HepG2 (cell line): ENCODE results near the gene ATRN. TPM values are rescaled to one million over a fixed set of nuclear protein-coding genes. Genes with fewer than 3 reads are reported as not detected.

Source experiments
- ATAC-seq: fragments of 200-7000 bp; cut with Tn5 transposase; 3 replicates; pipeline ENCODE4 v1.9.1; 2020; ENCODE audit warnings: mild to moderate bottlenecking, moderate library complexity
- BruUV-seq: library from RNA; stranded (reverse); fragments of 400-500 nt; replicated peaks from 2 replicates; lab custom pipeline; 2021; lab: Mats Ljungman, UMichigan
- CTCF ChIA-PET: fragments of 300-600 bp; formaldehyde crosslinking; extraction: SDS; loops from one replicate; lab custom pipeline; 2021; ENCODE audit warnings: low total read pairs, inconsistent platforms, low intra/inter-chr PET ratio; lab: Yijun Ruan, JAX
- POLR2A ChIA-PET: fragments of 350-600 bp; sonication (Branson Sonifier 250); formaldehyde crosslinking; loops from one replicate; lab custom pipeline; 2020; ENCODE audit warnings: antibody characterized with exemption, inconsistent platforms; lab: Yijun Ruan, JAX
- DNase-seq: peaks from one replicate; pipeline ENCODE4 v3.0.0-alpha.2; 2015; ENCODE audit warnings: low spot score
- FAIRE-seq: peaks from 3 replicates; lab custom pipeline; 2011; peaks lifted over from hg19 to GRCh38; lab: Jason Lieb, UNC
- H2AFZ ChIP-seq: one replicate; pipeline ENCODE4 v1.6.1; 2011; ENCODE audit warnings: low read length, inconsistent platforms
- H3K27ac ChIP-seq: fragments of 300-600 bp; 3 replicates; pipeline ENCODE4 v1.8.0; 2011; ENCODE audit warnings: mixed run types, mild to moderate bottlenecking, mixed read lengths, low read length, inconsistent platforms; ENCODE audit not compliant: insufficient read depth; ENCODE audit errors: extremely low read length
- H3K27me3 ChIP-seq, 2 experiments: fragments of 200-600 bp in 1 of 2; 2 replicates in 1 of 2; 3 replicates in 1 of 2; pipeline versions ENCODE4 v1.6.0 to v1.8.0; 2011; ENCODE audit warnings: low read length in 2 of 2, mild to moderate bottlenecking in 2 of 2, moderate library complexity in 2 of 2, inconsistent platforms in 1 of 2; ENCODE audit not compliant: insufficient read depth in 2 of 2, control insufficient read depth in 1 of 2
- H3K36me3 ChIP-seq, 2 experiments: fragments of 200-600 bp in 1 of 2; replicated peaks in 1 of 2; 2 replicates in 1 of 2; 3 replicates in 1 of 2; pipeline versions ENCODE4 v1.5.1 to v1.8.0; 2011; ENCODE audit warnings: low read length in 2 of 2, inconsistent platforms in 1 of 2; ENCODE audit not compliant: insufficient read depth in 2 of 2, control insufficient read depth in 1 of 2
- H3K4me1 ChIP-seq: 2 replicates; pipeline ENCODE4 v1.5.1; 2012; ENCODE audit warnings: low read length, inconsistent platforms; ENCODE audit not compliant: insufficient read depth
- H3K4me2 ChIP-seq: 2 replicates; pipeline ENCODE4 v1.6.0; 2011; ENCODE audit warnings: low read depth, low read length, inconsistent platforms
- H3K4me3 ChIP-seq, 3 experiments: fragments of 200-600 bp in 1 of 3; sonication (generic), shearing (Covaris generic) in 1 of 3; replicated peaks in 1 of 3; 2 replicates each; pipeline ENCODE4 v1.5.1; 2011 to 2016; ENCODE audit warnings: low read length in 3 of 3, inconsistent platforms in 2 of 3, low read depth in 2 of 3, mild to moderate bottlenecking in 2 of 3, control low read depth in 1 of 3, mixed read lengths in 1 of 3; ENCODE audit not compliant: insufficient read depth in 1 of 3
- H3K79me2 ChIP-seq: one replicate; pipeline ENCODE4 v1.6.1; 2011; ENCODE audit warnings: low read length, inconsistent platforms; ENCODE audit not compliant: insufficient read depth
- H3K9ac ChIP-seq: 2 replicates; pipeline ENCODE4 v1.6.0; 2011; ENCODE audit warnings: mild to moderate bottlenecking, low read depth, low read length, inconsistent platforms; ENCODE audit not compliant: insufficient read depth
- H3K9me3 ChIP-seq: 2 replicates; pipeline ENCODE4 v1.5.1; 2012; ENCODE audit warnings: mild to moderate bottlenecking, low read length
- H4K20me1 ChIP-seq: 2 replicates; pipeline ENCODE4 v1.6.0; 2011; ENCODE audit warnings: inconsistent platforms, mild to moderate bottlenecking, low read length, moderate library complexity; ENCODE audit not compliant: insufficient read depth
- ADNP ChIP-seq: sonication (generic); formaldehyde crosslinking; IDR thresholded peaks from 2 replicates; pipeline ENCODE4 v1.4.0; 2020; ENCODE audit warnings: missing genetic modification reagents
- HIC2 ChIP-seq: sonication (generic); formaldehyde crosslinking; IDR thresholded peaks from 2 replicates; pipeline ENCODE4 v1.9.0; 2022; ENCODE audit warnings: low read depth, missing genetic modification reagents
- TEAD3 ChIP-seq: optimal IDR thresholded peaks from 2 replicates; pipeline ENCODE3; 2016; ENCODE audit warnings: borderline replicate concordance
- THAP8 ChIP-seq: sonication (generic); formaldehyde crosslinking; IDR thresholded peaks from 2 replicates; pipeline ENCODE4 v1.5.1; 2020; ENCODE audit warnings: missing genetic modification reagents, mild to moderate bottlenecking, borderline replicate concordance
- TOPORS ChIP-seq: sonication (generic); formaldehyde crosslinking; IDR thresholded peaks from 2 replicates; pipeline ENCODE4 v1.8.0; 2023; ENCODE audit warnings: mild to moderate bottlenecking, missing genetic modification reagents
- ZNF44 ChIP-seq: sonication (generic); formaldehyde crosslinking; IDR thresholded peaks from 2 replicates; pipeline ENCODE4 v1.5.1; 2020; ENCODE audit warnings: mild to moderate bottlenecking, missing genetic modification reagents
- ZNF746 ChIP-seq: sonication (generic); formaldehyde crosslinking; IDR thresholded peaks from 2 replicates; pipeline ENCODE4 v1.8.0; 2022; ENCODE audit warnings: mild to moderate bottlenecking, missing genetic modification reagents
- WGBS: methylation state at CpG from one replicate; pipeline ENCODE4 v1.1.6; 2017; ENCODE audit warnings: low lambda C conversion rate; 5-methylcytosine and 5-hydroxymethylcytosine counted together
- in situ Hi-C: cut with HindIII; loops from 2 replicates; pipeline ENCODE4 v1.10.0; 2017; ENCODE audit warnings: low pct_unique_long_range_greater_than_20kb; ENCODE audit not compliant: extremely low pct_ligation_motif_present
- intact Hi-C: fragments of 100-400 bp; cut with micrococcal nuclease; formaldehyde crosslinking; loops from one replicate; pipeline ENCODE4 v1.10.0; 2022; ENCODE audit not compliant: unreplicated experiment
- polyA plus RNA-seq, 8 experiments: library from polyadenylated mRNA; depleted of rRNA in 3 of 8; stranded (reverse) in 7 of 8; unstranded in 1 of 8; fragments of >200 nt; fragmentation: Illumina TruSeq in 4 of 8; extraction: Trizol in 4 of 8; gene quantifications; 2 replicates each; pipeline versions ENCODE4 v1.2.1 to v1.2.3, GENCODE V29; 2011 to 2016; ENCODE audit warnings: low read depth in 4 of 8, missing spikeins in 1 of 8, mixed read lengths in 1 of 8; ENCODE audit not compliant: insufficient read depth in 1 of 8
- total RNA-seq, 5 experiments: library from RNA; depleted of rRNA; stranded (reverse); fragments of >200 nt; fragmentation: Illumina TruSeq; extraction: Trizol; gene quantifications; 2 replicates each; pipeline ENCODE4 v1.2.3, GENCODE V29; 2016; ENCODE audit warnings: low read depth in 1 of 5
- TF ChIP-seq, protein P1 (sequence below): sonication (generic); formaldehyde crosslinking; IDR thresholded peaks from 2 replicates; pipeline ENCODE4 v1.5.1; 2020; ENCODE audit warnings: mild to moderate bottlenecking, missing genetic modification reagents, moderate library complexity

Gene ATRN
- total and polyA plus RNA-seq, 2 of the 13 experiments (the other 11 are each of a cell fraction or from before 2014, with no cell fraction given) = 44.2 to 81.1 TPM

DNA sequence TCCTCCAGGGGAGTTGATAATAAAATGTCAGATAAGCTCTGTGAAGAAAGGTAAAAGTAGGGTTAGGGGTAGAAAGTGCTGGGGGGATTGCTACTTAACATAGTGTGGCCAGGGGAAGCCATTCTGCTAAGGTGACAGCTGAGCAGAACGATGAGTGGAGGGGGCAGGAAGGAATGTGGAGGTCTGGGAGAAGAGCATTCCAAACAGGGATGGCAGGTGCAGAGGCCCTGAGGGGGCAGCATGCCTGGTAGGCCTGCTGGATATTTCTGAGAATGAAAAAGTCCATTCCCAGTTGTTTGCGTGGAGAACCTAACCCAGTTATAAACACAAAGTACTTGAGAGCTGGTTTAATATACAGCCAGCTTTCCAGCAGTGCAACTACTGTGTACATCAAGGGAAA is 183.1 kb downstream of the ATRN start:
- no peaks in the 10 kb centered on the region for H3K9me3 ChIP-seq
- H3K4me1 ChIP-seq = peaks cover 37% of the 10 kb centered on the region
- no TSS peak for BruUV-seq
- WGBS = 3% methylated on average over 2 of the region's 2 CpGs
- peaks cover 2 to 8% of the 10 kb centered on the region in 2 experiments; a peak in 2 of 5 replicates for H3K36me3 ChIP-seq
- no peak overlapping the region for H3K27ac ChIP-seq
- TF ChIP-seq TEAD3 (CRISPR knock-in tag) (peak; percentile 28), ZNF44 (no peak), ZNF746 (CRISPR knock-in tag) (0 out of 2 replicates have a peak, but pooled peaks have one; percentile 30), TOPORS (CRISPR knock-in tag) (0 out of 2 replicates have a peak, but pooled peaks have one; percentile 39)
- TF ChIP-seq, all 625 proteins: peak for 3
- no peaks in the 10 kb centered on the region for H3K79me2 ChIP-seq
- ATAC-seq = peak; percentile 3; the same call in 2 of the 3 replicates
- FAIRE-seq = no peak
- in situ Hi-C loops (no loop called here), intact Hi-C loops (no loop called here)
- peak overlapping the region; percentile 18; the same call in 1 of the 2 replicates for H3K4me2 ChIP-seq
- H2AFZ ChIP-seq = no peak overlapping the region
- H3K9ac ChIP-seq = no peak overlapping the region
- ChIA-PET POLR2A (no interaction called here), CTCF (no interaction called here)
- H4K20me1 ChIP-seq = no peaks in the 10 kb centered on the region
- no peaks in the 10 kb centered on the region for H3K27me3 ChIP-seq
- no peak overlapping the region for H3K4me3 ChIP-seq
- no peak for DNase-seq

DNA sequence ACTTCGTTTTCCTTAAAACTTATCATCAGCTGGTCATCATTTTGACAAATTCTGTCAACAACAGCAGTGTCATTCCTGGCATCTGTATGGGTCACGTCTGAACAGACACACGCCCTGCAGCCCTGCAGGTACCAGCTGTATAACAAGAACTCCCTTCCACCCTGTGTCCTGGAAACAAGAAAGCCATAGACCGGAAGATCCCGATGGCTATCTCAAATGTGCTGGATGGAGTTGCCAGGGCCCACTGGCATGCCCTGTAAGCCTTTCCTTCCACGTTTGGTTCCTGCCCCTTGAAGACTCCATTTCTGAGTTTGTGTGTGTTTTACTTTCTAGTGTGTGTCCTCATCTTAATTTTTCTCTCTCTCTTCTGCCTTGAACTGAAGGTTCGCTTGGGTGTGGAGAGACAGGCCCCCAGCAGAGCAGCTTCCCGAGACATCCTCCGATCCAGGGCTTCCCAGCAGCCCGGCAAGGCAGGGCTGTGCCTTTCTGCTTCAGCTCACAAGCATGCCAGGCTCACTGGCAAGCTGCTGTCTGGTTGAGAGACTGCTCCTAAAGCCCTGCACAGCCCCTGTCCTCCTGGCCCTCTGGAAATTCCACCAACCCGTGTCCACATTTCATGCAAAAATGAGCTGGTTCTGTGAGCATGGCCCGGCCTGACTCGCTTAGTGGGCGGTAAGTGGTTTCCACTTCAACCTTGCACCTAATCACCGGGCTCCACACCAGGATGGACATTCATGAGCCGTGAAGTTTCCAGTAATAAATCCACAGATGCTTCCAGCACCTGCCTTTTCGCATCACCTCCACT is 183.7 kb downstream of the ATRN start:
- H2AFZ ChIP-seq = no peak overlapping the region
- ChIA-PET POLR2A (no interaction called here), CTCF (no interaction called here)
- H3K27me3 ChIP-seq = no peaks in the 10 kb centered on the region
- in situ Hi-C loops = no loop called here
- no peak overlapping the region for H3K9ac ChIP-seq
- H3K4me2 ChIP-seq = peak overlapping the region; percentile 18; the same call in 1 of the 2 replicates
- intact Hi-C loops = no loop called here
- no TSS peak for BruUV-seq
- ATAC-seq (no peak; the same call in 2 of the 3 replicates), FAIRE-seq (no peak), DNase-seq (no peak)
- no peak overlapping the region for H3K4me3 ChIP-seq
- H3K79me2 ChIP-seq = no peaks in the 10 kb centered on the region
- H4K20me1 ChIP-seq = no peaks in the 10 kb centered on the region
- H3K9me3 ChIP-seq = no peaks in the 10 kb centered on the region
- H3K4me1 ChIP-seq = peaks cover 43% of the 10 kb centered on the region
- no peak overlapping the region for H3K27ac ChIP-seq
- peaks cover 2 to 7% of the 10 kb centered on the region in 2 experiments; a peak in 2 of 5 replicates for H3K36me3 ChIP-seq
- WGBS = 46% methylated on average over 17 of the region's 17 CpGs
- TF ChIP-seq ADNP (CRISPR knock-in tag) = no peak
- TF ChIP-seq HIC2 (CRISPR knock-in tag) = no peak
- 0 out of 2 replicates have a peak, but pooled peaks have one; percentile 21 for TF ChIP-seq THAP8
- TF ChIP-seq, protein P1, sequence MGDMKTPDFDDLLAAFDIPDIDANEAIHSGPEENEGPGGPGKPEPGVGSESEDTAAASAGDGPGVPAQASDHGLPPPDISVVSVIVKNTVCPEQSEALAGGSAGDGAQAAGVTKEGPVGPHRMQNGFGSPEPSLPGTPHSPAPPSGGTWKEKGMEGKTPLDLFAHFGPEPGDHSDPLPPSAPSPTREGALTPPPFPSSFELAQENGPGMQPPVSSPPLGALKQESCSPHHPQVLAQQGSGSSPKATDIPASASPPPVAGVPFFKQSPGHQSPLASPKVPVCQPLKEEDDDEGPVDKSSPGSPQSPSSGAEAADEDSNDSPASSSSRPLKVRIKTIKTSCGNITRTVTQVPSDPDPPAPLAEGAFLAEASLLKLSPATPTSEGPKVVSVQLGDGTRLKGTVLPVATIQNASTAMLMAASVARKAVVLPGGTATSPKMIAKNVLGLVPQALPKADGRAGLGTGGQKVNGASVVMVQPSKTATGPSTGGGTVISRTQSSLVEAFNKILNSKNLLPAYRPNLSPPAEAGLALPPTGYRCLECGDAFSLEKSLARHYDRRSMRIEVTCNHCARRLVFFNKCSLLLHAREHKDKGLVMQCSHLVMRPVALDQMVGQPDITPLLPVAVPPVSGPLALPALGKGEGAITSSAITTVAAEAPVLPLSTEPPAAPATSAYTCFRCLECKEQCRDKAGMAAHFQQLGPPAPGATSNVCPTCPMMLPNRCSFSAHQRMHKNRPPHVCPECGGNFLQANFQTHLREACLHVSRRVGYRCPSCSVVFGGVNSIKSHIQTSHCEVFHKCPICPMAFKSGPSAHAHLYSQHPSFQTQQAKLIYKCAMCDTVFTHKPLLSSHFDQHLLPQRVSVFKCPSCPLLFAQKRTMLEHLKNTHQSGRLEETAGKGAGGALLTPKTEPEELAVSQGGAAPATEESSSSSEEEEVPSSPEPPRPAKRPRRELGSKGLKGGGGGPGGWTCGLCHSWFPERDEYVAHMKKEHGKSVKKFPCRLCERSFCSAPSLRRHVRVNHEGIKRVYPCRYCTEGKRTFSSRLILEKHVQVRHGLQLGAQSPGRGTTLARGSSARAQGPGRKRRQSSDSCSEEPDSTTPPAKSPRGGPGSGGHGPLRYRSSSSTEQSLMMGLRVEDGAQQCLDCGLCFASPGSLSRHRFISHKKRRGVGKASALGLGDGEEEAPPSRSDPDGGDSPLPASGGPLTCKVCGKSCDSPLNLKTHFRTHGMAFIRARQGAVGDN (CRISPR knock-in tag) = peak; percentile 37; the same call in 1 of the 2 replicates
